Measurements from ENCODE around the gene AP1S3. TPM values are rescaled to one million over a fixed set of nuclear protein-coding genes. Genes with fewer than 3 reads are reported as not detected.

The AP1S3 gene
- total RNA-seq, 1 donor from 2014 or later, result 4.0 TPM

DNA sequence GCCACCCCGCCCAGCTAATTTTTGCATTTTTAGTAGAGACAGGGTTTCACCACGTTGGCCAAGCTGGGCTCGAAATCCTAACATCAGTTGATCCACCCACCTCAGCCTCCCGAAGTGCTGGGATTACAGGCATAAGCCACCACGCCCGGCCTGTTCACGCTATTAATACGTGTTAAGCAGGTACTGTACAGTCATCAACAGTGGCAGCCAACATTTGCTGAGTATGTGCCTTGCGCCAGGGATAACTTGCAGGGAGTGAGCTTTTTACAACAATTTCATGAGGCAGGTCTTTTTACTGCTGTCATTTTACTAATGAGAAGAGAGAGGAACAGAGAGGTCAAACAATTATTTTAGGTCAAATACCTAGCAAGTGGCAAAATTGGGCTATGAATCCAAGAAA lies 115.2 kb downstream of the AP1S3 start:
- DNase-seq, result no peak

DNA sequence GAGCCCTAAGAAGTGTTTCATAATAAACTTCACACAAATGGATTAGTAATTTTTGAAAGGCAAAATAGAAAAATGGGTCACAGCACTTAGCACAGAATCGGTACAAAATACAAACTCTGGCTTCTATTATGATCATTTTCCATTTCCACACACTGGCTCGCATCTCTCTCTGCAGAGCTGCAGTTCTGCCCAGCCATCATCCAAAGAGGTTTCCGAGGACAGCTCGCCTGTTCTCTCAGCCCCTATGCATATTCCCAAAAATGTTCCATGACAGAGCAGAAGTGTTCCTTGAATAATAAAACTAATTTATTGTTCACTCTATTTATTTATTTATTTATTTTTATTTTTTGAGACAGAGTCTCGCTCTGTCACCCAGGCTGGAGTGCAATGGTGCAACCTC lies 115.6 kb downstream of the AP1S3 start:
- DNase-seq, result no peak

GRCh38 chr2:223720367-223720766 lies 117.0 kb downstream of the AP1S3 start:
- no peak for DNase-seq

DNA sequence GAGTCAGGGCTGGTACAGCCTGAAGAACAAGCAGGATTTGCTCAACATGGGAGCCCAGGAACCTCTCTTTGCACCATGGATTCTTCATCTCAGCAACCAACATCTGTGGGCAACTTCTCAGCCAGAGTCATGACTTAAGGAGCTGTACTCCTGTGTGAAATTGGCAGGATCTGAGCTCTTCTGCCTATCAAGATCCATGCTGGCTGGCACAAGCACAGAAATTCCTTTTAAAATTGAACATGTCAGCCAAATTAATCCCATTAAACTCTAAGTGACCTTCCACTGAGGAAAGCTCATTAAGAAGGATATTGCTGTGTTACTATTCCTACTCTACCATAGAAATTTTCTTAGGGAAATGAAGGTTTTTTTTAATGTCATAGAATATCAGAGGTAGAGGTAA lies 124.7 kb downstream of the AP1S3 start:
- DNase-seq, result no peak

DNA sequence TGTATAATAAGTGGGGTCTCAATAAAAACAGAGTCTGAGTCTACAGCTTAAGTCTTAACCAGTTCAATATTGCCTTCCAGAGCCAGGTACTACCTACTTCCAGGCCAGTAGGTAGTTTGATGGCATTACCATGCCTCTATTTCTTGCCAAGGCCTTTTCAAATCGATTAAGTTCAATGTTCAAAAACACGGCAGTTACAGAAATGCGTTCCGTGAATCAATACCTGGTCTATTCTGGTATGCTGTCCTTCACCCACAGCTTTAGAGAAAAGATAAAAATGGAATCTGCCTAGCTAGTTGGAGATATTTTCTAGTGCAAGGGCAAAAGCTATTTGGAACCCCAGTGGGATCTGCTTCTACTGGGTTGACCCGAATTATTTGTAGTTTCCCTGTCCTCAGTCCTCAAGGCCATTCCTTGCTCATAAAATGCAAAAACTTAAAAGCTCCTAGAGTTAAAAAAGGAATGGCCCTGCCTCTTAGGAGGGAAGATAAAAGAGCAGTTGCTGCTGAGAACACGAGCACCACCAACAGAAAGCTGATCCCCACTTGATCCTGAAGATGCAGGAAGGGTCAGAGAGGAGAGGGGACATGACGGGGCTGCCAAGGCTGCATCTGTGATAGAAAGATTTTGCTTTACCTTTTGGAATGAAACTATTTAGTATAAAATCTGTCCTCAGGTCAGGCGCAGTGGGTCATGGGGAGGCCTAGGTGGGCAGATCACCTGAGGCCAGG lies 125.6 kb downstream of the AP1S3 start:
- no peak for DNase-seq

Other genes with a start within 250 kb of the AP1S3 start
- gene SCG2, start 235.2 kb downstream of the AP1S3 start, total RNA-seq, result 0.20 TPM
- 72.1 TPM for gene WDFY1, start 107.8 kb upstream of the AP1S3 start, total RNA-seq
- 20.6 TPM for gene MRPL44, start 119.9 kb upstream of the AP1S3 start, total RNA-seq
- 32.9 TPM for gene SERPINE2, start 201.7 kb upstream of the AP1S3 start, total RNA-seq